NCI-H1417 treated with DMSO at 0.1 percent for 48 hours (cell line): ENCODE measurements around the gene PLPP2.
A peak's percentile ranks its signal among the peaks of the same experiment; 100 is the strongest.

Experiments
- DNase-seq: peaks from one replicate; lab custom pipeline; 2025; lab: John Stamatoyannopoulos, UW

PLPP2 gene

GRCh38 chr19:293436-294110 is 2.4 kb upstream of the PLPP2 start:
- no peak for DNase-seq

- no peak for DNase-seq
Measured at GRCh38 chr19:292951-293350, 1.7 kb upstream of the PLPP2 start.

- DNase-seq = no peak
Measured at GRCh38 chr19:292281-292884, 1.2 kb upstream of the PLPP2 start.

- no peak for DNase-seq
Measured at GRCh38 chr19:291561-292280, 518 bp upstream of the PLPP2 start.

- peak; percentile 98 for DNase-seq
Measured at GRCh38 chr19:290372-291005, 714 bp downstream of the PLPP2 start.

- peak; percentile 98 for DNase-seq
Measured at GRCh38 chr19:289651-290371, 1.4 kb downstream of the PLPP2 start.

GRCh38 chr19:288911-289310 is 2.3 kb downstream of the PLPP2 start:
- no peak for DNase-seq

GRCh38 chr19:287381-287871 is 3.8 kb downstream of the PLPP2 start:
- no peak for DNase-seq

GRCh38 chr19:283395-283794 is 7.8 kb downstream of the PLPP2 start:
- no peak for DNase-seq

GRCh38 chr19:282501-282900 is 8.7 kb downstream of the PLPP2 start:
- no peak for DNase-seq

- DNase-seq = no peak
Measured at GRCh38 chr19:281992-282391, 9.2 kb downstream of the PLPP2 start.

GRCh38 chr19:281156-281853 is 9.9 kb downstream of the PLPP2 start:
- no peak for DNase-seq

- peak; percentile 89 for DNase-seq
Measured at GRCh38 chr19:280541-281009, 10.6 kb downstream of the PLPP2 start.

GRCh38 chr19:279656-280055 is 11.5 kb downstream of the PLPP2 start:
- no peak for DNase-seq

GRCh38 chr19:279231-279630 is 12.0 kb downstream of the PLPP2 start:
- DNase-seq = no peak

GRCh38 chr19:277581-278165 is 13.5 kb downstream of the PLPP2 start:
- no peak for DNase-seq

- DNase-seq = no peak
Measured at GRCh38 chr19:277131-277530, 14.1 kb downstream of the PLPP2 start.

GRCh38 chr19:275958-276646 is 15.1 kb downstream of the PLPP2 start:
- no peak for DNase-seq

GRCh38 chr19:275000-275399 is 16.2 kb downstream of the PLPP2 start:
- no peak for DNase-seq

GRCh38 chr19:273393-273792 is 17.8 kb downstream of the PLPP2 start:
- no peak for DNase-seq
